Vagina (tissue), 2 donors: ENCODE results near the gene LPIN1.

Source experiments
- CTCF ChIP-seq, 3 experiments: fragments of 450-650 bp in 2 of 3; fragments of 200-600 bp in 1 of 3; sonication (generic) in 1 of 3; IDR thresholded peaks; one replicate each; pipeline ENCODE4 v1.5.1; 2017 to 2019; ENCODE audit warnings: antibody characterized with exemption in 3 of 3, mild to moderate bottlenecking in 2 of 3, moderate library complexity in 2 of 3
- POLR2A ChIP-seq, 2 donors: fragments of 450-650 bp; IDR thresholded peaks; one replicate each; pipeline ENCODE4 v1.6.1; 2017; ENCODE audit warnings: antibody characterized with exemption in 2 of 2, mild to moderate bottlenecking in 2 of 2, moderate library complexity in 2 of 2

GRCh38 chr2:11743846-11744553 is 2.4 kb upstream of the LPIN1 start:
- TF ChIP-seq CTCF (IDR thresholded peaks at IDR 0.05) = no peak
- TF ChIP-seq POLR2A (IDR thresholded peaks at IDR 0.05) = no peak
